Measurements from ENCODE around the gene CXADR. TPM values are rescaled to one million over a fixed set of nuclear protein-coding genes. Genes with fewer than 3 reads are reported as not detected.

Gene CXADR
- total RNA-seq, 1 experiment from 2014 or later: 152 TPM

DNA sequence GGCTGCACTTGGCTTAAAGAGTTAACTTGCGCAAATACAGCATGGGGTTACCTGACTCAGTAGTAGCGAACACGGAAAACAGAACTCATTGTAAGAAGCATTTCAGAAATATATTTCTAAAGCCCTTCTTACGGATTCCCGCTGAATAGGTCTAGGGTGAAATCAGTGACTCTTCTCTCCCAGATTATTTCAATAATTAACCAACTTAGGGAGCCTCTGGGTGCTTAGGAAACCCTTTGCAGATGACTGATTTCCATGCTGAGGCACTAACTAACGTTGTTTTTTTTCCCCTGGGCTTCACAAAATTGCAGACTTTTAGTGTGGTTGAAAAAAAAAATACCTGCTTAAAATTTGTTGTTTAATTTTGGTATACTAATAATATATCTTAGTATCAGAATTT, 59.6 kb downstream of the CXADR start:
- no peak overlapping the region for H2AK5ac ChIP-seq (ENCODE audit: insufficient read length, low read length)
- 0 out of 4 replicates have a peak, but pooled peaks cover 0 to 3% of the 10 kb centered on the region in 2 experiments for H3K4me1 Mint-ChIP-seq
- no peak overlapping the region for H2BK5ac ChIP-seq (ENCODE audit: insufficient read length, low read length)
- H3K27ac Mint-ChIP-seq: no peak overlapping the region; a peak in 1 of 7 replicates
- no peaks in the 10 kb centered on the region for H3K27me3 ChIP-seq (ENCODE audit: insufficient read depth, low read length)
- no peaks in the 10 kb centered on the region for H3K79me2 ChIP-seq (ENCODE audit: insufficient read depth, low read length)
- no peak for TF ChIP-seq CTCF (conservative IDR thresholded peaks at IDR 0.05)
- H3K9me3 ChIP-seq (ENCODE audit: control insufficient read depth, low read depth, low read length): no peaks in the 10 kb centered on the region
- H2BK12ac ChIP-seq (ENCODE audit: insufficient read length, low read depth, low read length): no peak overlapping the region
- H3K56ac ChIP-seq (ENCODE audit: insufficient read length, low read depth, low read length): no peak overlapping the region
- H3K9ac ChIP-seq (ENCODE audit: extremely low read depth, insufficient read length, low read length): no peak overlapping the region
- peaks cover 0 to 24% (median 11%) of the 10 kb centered on the region in 3 experiments; a peak in 5 of 7 replicates for H3K36me3 Mint-ChIP-seq (ENCODE audit: insufficient read depth in 1 of 3, low read depth in 3 of 3)
- no peak for DNase-seq
- no peak overlapping the region for H3K14ac ChIP-seq (ENCODE audit: insufficient read depth, low read length)
- no peaks in the 10 kb centered on the region for H4K20me1 ChIP-seq (ENCODE audit: control insufficient read depth, insufficient read depth, insufficient read length)
- no peak overlapping the region for H3K27ac ChIP-seq (ENCODE audit: insufficient read length, low read depth, low read length)
- no peaks in the 10 kb centered on the region for H3K27me3 Mint-ChIP-seq (ENCODE audit: low read depth)
- WGBS (ENCODE audit: extremely low coverage, insufficient read length, low lambda C conversion rate): no CpG with 5 or more reads among the region's 6 CpGs
- no peak overlapping the region for H3K23ac ChIP-seq (ENCODE audit: insufficient read length, low read depth, low read length)
- no peak overlapping the region for H2BK20ac ChIP-seq (ENCODE audit: low read depth, low read length, poor library complexity, severe bottlenecking)
- H4K91ac ChIP-seq (ENCODE audit: insufficient read length, low read depth, low read length): no peak overlapping the region
- no peak overlapping the region for H3T11ph ChIP-seq (ENCODE audit: low read length)
- H3K9me3 Mint-ChIP-seq: no peaks in the 10 kb centered on the region
- no peak overlapping the region for H3K4ac ChIP-seq (ENCODE audit: low read depth, low read length)
- no peak overlapping the region for H2BK120ac ChIP-seq (ENCODE audit: low read depth, low read length, poor library complexity, severe bottlenecking)
- no peak overlapping the region for H2BK15ac ChIP-seq (ENCODE audit: low read depth, low read length)
- H4K8ac ChIP-seq (replicated peaks; ENCODE audit: insufficient read length, low read depth, low read length): no peak overlapping the region
- H3K18ac ChIP-seq (ENCODE audit: insufficient read length, low read depth, low read length): no peak overlapping the region
- H3K23me2 ChIP-seq (ENCODE audit: insufficient read length, low read depth, low read length, poor library complexity, severe bottlenecking): no peaks in the 10 kb centered on the region
- H3K4me2 ChIP-seq (ENCODE audit: insufficient read depth, insufficient read length, low read length): no peak overlapping the region
- H3K79me1 ChIP-seq (ENCODE audit: insufficient read depth, low read depth, low read length, poor library complexity, severe bottlenecking): no peaks in the 10 kb centered on the region
- H2AFZ ChIP-seq (ENCODE audit: low read length): no peak overlapping the region
- no peak overlapping the region for H3K4me3 Mint-ChIP-seq
- H4K5ac ChIP-seq (ENCODE audit: insufficient read length, low read depth, low read length): no peak overlapping the region
- no peaks in the 10 kb centered on the region for H3K4me1 ChIP-seq (ENCODE audit: insufficient read depth, low read length)

Data from H9 (cell line).